NCI-H1694 (cell line): ENCODE results near the gene COX19.

Experiments used
- DNase-seq: peaks from one replicate; lab custom pipeline; 2025; lab: John Stamatoyannopoulos, UW

The COX19 gene

GRCh38 chr7:978049-978346 lies 2.6 kb upstream of the COX19 start:
- DNase-seq: no peak

GRCh38 chr7:977326-978048 lies 2.1 kb upstream of the COX19 start:
- no peak for DNase-seq

GRCh38 chr7:976901-977325 lies 1.6 kb upstream of the COX19 start:
- DNase-seq: no peak

DNA sequence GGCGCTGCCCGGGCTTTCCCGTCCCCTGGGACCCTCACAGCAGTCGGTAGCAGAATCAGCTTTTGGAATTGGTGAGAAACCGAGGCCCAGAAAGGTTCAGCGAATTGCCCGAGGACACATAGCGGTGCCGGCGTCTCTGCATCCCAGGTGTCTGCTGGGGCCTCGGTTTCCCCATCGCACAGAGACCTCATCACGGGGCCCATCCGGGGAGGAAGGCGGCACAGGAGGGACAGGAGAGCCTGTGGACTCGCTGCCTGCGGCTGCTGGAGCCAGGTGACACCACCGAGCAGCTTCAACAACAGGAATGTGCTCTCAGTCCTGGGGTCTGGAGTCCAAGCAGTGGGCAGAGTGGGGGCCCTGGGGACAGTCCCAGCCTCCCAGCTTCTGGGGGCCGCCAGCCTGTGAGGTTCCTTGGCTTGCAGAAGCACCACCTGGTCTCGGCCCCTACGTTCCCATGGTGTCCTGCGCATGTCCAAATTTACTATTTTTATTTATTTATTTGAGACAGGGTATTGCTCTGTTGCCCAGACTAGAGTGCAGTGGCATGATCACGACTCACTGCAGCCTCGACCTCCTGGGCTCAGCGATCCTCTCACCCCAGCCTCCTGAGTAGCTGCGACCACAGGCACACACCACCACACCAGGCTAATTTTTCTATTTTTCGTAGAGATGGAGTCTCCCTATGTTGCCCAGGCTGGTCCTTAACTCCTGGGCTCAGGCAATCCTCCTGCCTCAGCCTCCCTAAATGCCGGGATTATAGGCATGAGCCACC lies 539 bp upstream of the COX19 start:
- DNase-seq: no peak

GRCh38 chr7:974172-974571 lies 1.2 kb downstream of the COX19 start:
- no peak for DNase-seq

DNA sequence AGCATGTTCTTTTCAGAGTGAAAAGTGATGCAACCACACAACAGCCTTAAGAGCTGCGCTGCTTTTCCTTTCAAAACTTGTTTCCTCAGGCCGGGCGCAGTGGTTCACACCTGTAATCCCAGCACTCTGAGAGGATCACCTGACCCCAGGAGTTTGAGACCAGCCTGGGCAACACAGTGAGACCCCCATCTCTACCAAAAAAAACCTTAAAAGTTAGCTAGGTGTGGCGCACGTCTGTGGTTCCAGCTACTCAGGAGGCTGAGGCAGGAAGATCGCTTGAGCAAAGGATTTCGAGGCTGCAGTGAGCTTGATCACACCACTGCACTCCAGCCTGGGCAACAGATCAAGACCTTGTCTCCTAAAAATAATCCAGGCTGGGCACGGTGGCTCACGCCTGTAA lies 2.0 kb downstream of the COX19 start:
- DNase-seq: no peak

- DNase-seq: no peak
These were observed 2.6 kb downstream of the COX19 start for GRCh38 chr7:972676-973309.

- DNase-seq: no peak
These were observed 3.2 kb downstream of the COX19 start for GRCh38 chr7:972110-972509.

DNA sequence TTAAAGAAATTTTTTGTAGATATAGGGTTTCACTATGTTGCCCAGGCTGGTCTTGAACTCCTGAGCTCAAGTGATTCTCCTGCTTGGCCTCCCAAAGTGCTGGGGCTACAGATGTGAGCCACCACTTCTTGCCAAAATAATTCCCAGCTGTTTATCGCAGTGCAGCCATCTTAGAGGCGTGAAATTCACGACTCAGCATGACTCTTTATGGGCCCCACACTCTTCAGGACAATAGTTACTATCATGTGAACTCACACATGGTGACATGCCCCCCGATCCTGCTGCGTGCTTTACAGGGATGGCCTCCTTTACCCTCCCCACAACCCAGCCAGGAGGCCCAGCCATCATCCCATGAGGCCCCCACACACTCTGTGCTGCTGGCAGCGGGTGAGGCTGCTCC lies 4.6 kb downstream of the COX19 start:
- DNase-seq: no peak

- no peak for DNase-seq
These were observed 5.9 kb downstream of the COX19 start for GRCh38 chr7:969403-969802.

- DNase-seq: no peak
These were observed 6.9 kb downstream of the COX19 start for GRCh38 chr7:968205-969105.

GRCh38 chr7:967361-968082 lies 7.8 kb downstream of the COX19 start:
- DNase-seq: no peak

GRCh38 chr7:966291-967069 lies 8.9 kb downstream of the COX19 start:
- DNase-seq: no peak

- DNase-seq: peak; percentile 36
These were observed 10.7 kb downstream of the COX19 start for GRCh38 chr7:964401-965231.

GRCh38 chr7:963236-964078 lies 11.9 kb downstream of the COX19 start:
- no peak for DNase-seq

DNA sequence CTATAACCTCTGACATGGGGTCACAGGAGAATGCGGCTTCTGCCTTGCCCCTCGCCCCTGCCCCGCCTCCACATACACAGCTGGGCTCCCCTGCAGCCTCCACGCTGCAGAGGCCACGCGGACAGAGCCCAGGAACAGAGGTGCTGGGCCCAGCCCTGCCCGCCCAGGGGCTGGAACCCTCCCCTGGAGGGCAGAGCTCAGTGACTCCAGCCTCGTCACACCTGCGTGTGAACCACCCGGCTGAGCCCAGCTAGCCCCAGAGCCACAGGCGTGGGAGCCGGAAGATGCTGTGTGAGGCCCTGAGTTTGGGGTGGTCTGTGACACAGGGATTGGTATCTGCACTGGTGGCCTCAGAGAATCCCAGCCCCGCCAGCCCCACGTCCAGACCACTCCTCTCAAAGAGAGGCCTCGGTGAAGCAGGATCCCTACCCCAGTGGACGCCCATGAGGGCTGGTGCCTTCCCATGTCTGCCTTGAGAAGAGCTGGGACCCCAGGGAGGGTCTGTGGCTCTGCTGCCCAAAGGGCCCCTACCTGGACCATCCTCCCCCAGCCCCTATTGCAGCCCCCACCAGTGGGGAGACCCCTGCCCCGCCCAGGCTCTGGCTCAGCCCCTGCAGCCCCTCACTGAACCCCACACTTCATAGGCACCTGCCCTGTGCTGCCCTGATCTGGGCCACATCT lies 12.8 kb downstream of the COX19 start:
- DNase-seq: no peak

GRCh38 chr7:961546-962400 lies 13.6 kb downstream of the COX19 start:
- DNase-seq: no peak
